Lower leg skin (tissue), 3 donors: ENCODE measurements around the gene ECSCR.

Source experiments
- POLR2A ChIP-seq, 2 donors: fragments of 450-650 bp; IDR thresholded peaks; one replicate each; pipeline ENCODE4 v1.6.1; 2016 to 2017; ENCODE audit warnings: antibody characterized with exemption in 2 of 2, mild to moderate bottlenecking in 1 of 2, moderate library complexity in 1 of 2
- TF ChIP-seq, protein P1 (sequence below), 3 donors: fragments of 450-650 bp; IDR thresholded peaks; one replicate each; pipeline ENCODE4 v1.5.1; 2016; ENCODE audit warnings: antibody characterized with exemption in 3 of 3, mild to moderate bottlenecking in 3 of 3, moderate library complexity in 2 of 3

DNA sequence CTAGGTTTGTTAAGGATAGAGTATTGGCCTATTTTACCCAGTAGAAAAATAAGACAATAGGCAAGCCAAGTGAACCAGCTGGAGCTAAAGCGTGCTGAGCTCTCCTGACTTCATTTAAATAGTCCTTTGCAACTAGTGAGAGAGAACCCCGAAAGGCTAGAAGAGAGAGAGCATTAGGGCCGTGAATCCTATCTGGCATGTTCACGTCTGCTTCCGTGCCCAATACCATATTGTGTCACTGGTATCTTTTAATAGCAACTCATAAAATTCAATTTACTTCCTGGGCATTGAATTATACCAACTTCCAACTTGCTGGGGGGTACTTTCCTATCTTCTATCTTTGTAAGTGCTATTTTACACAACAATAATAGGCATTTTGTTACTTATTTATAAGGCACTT, 37.0 kb downstream of the ECSCR start:
- TF ChIP-seq, protein P1, sequence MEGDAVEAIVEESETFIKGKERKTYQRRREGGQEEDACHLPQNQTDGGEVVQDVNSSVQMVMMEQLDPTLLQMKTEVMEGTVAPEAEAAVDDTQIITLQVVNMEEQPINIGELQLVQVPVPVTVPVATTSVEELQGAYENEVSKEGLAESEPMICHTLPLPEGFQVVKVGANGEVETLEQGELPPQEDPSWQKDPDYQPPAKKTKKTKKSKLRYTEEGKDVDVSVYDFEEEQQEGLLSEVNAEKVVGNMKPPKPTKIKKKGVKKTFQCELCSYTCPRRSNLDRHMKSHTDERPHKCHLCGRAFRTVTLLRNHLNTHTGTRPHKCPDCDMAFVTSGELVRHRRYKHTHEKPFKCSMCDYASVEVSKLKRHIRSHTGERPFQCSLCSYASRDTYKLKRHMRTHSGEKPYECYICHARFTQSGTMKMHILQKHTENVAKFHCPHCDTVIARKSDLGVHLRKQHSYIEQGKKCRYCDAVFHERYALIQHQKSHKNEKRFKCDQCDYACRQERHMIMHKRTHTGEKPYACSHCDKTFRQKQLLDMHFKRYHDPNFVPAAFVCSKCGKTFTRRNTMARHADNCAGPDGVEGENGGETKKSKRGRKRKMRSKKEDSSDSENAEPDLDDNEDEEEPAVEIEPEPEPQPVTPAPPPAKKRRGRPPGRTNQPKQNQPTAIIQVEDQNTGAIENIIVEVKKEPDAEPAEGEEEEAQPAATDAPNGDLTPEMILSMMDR (IDR thresholded peaks at IDR 0.05): no peak
- no peak for TF ChIP-seq POLR2A (IDR thresholded peaks at IDR 0.05)
